HG02571 (cell line): ENCODE measurements around the gene IL12RB1.
"Not testable (repeated sequence)": the region's sequence is repeated elsewhere in the genome, so short reads cannot be mapped to it uniquely, and the experiment has no call there.

Source experiments
- ATAC-seq: cut with Tn5 transposase; IDR thresholded peaks from one replicate; pipeline ENCODE4 v1.9.1; 2021; ENCODE audit warnings: mild to moderate bottlenecking, moderate library complexity; ENCODE audit not compliant: unreplicated experiment

IL12RB1 gene

DNA sequence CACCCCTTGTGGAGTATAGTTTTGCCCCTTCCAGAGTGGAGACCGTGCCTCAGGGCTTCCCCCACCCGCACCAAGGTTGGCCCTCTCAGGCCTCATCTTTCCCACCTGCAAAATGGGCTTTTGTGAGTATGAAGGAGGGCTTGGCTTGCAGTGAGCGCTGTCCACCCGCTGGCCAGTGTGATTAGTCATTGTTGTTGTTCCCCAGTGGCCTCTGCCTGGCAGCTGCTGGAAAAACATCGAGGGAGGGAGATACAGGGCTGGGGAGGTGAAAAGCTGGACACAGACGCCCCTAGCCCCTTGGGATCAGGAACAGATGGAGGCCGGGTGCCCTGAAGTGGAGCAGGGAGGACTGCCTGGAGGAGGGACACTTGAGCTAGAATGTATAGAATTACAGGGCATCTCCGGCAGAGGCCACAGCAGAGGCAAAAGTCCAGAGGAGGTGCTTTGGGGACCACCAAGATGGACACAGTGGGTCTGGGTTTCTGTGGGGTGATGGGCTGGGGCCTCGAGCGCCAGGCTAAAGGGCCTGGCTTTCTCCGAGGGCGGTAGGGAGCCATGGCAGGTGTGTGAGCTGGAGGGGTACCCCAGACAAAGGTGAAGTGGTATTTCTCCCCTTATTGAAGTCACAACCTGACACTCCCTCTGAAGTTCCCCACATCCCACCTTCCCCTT lies 3.9 kb upstream of the IL12RB1 start:
- ATAC-seq = no peak

DNA sequence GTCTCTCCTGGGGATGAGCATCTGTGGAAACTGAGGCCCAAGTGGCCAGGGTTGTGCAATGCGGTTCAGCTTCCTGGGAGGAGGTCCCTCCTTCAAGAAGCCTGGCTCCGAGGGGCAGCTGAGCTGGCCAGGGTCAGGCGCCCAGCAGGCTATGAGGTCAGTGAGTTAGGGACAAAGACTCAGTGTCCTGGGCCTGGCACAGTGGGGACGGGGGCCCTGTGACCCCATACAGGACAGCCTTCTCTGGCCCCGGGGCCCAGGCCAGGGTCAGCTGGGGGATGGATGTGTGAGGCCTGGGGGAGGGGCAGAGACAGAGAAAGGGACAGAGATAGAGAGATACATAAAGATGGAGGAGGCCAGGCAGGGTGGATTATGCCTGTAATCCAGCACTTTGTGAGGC lies 3.0 kb upstream of the IL12RB1 start:
- no peak for ATAC-seq

DNA sequence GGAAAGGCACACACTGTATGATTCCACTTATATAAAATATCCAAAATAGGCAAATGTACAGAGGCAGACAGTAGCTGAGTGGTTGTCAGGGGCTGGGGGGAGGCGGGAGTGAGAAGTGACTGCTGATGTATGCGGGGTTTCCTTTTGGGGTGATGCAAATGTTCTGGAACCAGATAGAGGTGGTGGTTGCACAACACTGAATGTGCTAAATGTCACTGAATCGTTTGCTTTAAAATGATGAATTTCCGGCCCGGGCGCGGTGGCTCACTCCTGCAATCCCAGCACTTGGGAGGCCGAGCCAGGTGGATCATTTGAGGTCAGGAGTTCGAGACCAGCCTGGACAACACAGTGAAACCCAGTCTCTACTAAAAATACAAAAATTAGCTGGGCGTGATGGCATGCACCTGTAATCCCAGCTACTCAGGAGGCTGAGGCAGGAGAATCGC lies 2.4 kb upstream of the IL12RB1 start:
- not testable (repeated sequence) for ATAC-seq

DNA sequence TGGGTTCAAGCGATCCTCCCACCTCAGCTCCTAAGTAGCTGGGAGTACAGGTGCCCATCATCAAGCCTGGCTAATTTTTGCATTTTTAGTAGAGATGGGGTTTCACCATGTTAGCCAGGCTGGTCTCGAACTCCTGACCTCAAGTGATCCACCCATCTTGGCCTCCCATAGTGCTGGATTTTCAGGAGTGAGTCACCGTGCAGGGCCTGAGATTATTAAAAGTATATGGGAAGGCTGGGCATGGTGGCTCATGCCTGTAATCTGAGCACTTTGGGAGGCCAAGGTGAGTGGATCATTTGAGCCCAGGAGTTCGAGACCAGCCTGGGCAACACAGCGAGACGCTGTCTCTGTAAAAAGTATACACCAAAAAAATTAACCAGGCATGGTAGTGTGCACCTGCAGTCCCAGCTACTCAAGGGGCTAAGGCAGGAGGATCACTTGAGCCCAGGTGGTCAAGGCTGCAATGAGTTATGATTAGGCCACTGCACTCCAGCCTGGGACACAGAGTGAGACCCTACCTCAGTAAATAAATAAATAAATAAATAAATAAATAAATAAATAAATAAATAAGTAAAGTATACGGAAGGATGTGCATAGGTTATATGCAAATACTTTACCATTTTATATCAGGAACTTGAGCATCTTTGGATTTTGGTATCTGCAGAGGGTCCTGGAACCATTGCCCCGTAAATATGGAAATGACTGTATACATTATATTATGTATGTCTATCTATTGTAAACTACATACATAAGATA lies 854 bp downstream of the IL12RB1 start:
- ATAC-seq = no peak

DNA sequence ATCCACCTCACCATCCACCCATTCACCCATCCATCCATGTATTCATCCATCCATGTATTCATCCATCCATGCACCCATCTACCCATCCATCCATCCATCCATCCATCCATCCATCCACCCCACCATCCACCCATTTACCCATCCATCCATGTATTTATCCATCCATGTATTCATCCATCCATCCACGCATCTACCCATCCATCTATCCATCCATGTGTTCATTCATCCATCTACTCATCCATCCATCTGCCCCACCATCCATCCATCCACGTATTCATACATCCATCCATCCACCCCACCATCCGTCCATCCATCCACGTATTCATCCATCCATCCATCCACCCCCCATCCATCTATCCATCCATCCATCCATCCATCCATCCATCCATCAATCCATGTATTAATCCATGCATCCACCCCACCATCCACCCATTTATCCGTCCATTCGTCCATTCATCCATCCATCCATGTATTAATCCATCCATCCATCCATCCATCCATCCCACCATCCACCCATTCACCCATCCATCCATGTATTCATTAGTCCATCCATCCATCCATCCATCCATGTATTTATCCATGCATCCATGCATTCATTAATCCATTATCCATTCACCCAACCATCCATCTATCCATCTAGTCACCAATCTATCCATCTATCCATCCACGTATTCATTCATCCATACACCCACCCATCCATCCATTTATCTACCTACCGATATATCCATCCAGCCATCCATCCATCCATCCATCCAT lies 2.6 kb downstream of the IL12RB1 start:
- ATAC-seq = no peak

DNA sequence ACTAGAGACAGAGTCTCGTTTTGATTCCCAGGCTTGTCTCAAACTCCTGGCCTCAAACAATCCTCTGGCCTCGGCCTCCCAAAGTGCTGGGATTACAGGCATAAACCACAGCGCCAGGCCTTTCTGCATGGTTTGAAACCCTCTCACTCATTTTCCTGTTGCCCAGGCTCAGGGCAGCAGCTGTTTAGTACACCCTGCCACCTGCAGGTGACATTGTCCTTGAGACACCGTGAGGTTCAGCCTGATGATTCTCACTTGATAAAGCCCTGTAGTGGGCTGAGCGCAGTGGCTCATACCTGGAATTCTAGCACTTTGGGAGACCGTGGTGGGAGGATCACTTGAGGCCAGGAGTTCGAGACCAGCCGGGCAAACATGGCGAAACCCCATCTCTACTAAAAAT lies 12.5 kb downstream of the IL12RB1 start:
- ATAC-seq = no peak

DNA sequence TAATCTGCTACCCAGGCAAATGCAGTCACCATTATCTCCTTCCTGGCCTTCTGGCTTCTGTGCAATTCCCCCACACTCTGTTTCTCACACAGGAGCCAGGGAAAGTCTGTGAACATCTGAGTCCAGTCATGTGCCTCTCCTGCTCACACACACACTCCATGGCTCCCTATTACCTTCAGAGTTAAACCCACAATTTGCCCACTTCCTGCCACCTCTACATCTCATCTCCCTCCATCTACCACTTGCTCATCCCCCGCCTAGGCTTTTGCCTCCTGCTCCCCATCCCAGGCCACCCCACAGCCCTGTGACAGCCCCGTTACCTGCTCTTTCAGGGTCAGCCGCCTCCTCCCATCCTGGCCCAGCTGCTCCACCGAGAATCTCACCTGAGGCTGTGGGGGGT lies 13.5 kb downstream of the IL12RB1 start:
- ATAC-seq = no peak

DNA sequence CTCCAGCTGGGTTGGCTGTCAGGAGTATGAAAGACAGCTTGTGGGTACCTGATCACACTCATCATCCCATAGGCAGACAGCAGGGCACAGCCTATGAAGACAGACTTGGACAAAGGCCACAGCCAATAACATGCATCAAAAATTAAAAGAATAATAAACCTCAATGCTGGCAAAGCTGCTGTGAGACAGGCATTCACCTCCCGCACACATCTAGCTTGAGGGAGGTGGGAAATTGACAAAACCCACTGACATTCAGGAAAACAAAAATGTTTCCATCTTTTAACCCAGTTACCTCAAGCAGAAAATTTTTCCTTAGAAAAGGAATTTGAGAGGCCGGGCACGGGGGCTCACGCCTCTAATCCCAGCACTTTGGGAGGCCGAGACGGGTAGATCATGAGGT lies 14.4 kb downstream of the IL12RB1 start:
- no peak for ATAC-seq

DNA sequence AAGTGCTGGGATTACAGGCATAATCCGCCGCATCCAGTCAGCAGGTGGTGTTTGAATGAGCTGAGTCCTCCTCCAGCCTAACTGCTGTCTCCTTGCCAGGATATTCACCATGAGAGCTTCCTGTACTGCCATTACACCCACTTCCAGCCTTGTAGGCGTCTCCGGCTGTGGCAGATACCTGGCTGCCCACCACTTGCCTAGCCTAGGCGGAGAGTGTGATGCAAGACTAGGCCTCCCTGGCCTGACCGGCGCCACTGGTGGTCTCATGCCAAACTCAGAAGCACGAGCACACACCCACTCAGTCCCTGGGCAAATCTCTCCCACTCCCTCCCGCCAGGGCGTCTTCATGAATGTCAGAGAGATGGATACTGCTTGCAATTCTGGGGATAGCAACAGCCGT lies 16.6 kb downstream of the IL12RB1 start:
- ATAC-seq = no peak

DNA sequence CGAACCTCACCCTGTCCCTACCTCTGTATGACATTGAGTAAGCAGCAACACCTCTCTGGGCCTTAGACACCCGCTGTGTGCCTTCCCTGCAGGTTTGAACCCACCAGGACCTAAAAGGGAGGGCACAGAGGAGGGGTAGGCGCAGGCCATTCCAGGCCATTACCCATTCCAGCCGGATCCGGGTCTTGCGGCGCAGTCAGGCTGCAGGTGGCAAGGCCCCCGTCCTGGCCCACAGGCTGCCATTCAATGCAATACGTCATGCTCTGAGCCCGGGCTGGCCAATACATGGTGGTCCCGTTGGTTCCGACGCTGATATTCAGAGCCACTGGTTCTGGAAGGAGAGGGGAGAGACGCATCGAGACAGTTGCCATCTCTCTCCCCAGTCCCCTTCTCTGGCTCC lies 17.4 kb downstream of the IL12RB1 start:
- no peak for ATAC-seq

DNA sequence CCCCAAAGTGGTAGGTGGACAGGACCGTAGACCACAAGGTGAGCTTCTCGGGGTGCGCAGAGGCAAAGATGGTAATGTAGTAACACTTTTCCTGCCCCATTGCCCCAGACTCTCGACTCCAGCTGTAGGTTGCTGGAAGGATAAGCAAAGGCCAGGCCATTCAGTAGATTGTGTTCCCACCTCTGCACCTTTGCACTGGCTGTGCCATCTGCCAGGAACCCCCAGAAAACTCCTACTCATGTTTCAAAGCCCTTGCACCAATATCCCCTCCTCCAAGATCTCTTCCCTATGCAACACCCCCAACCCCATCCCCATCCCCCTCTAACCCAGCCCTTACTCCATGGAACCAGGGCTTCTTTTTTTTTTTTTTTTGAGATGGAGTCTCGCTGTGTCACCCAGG lies 18.3 kb downstream of the IL12RB1 start:
- no peak for ATAC-seq

DNA sequence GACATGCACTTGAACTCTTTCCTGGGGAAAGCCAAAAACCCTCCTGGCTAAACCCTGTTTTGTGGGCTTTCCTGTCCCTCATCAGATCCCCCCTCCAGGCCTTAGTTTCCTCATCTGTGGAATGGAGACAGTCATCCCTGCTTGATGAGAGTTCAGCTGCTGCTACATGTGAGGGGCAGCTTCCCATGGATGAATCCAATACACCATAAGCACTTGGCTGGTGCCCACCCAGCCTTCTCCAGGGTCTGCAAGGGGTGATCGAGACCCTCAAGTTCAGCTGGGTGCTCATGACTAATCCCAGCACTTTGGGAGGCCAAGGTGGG lies 21.6 kb downstream of the IL12RB1 start:
- ATAC-seq = no peak

DNA sequence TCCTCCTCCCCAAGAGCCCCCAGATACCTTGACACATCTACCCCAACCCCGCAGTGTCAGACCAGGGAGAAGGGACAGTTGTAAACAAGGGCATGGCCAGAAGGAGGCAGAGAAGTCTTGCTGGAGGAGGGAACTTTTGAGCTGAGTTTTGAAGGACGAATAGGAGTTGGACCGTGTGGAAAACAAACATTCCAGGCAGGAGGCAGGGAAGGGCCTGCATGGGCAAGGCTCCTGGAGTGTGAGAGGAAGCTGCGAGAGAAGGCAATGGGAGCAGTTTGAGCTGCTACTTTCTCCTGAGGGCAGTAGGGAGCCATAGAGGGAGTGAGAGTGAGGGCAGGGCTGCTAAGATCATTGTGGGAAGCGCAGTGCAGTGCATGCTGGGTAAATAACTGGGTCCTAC lies 23.3 kb downstream of the IL12RB1 start:
- ATAC-seq = no peak

DNA sequence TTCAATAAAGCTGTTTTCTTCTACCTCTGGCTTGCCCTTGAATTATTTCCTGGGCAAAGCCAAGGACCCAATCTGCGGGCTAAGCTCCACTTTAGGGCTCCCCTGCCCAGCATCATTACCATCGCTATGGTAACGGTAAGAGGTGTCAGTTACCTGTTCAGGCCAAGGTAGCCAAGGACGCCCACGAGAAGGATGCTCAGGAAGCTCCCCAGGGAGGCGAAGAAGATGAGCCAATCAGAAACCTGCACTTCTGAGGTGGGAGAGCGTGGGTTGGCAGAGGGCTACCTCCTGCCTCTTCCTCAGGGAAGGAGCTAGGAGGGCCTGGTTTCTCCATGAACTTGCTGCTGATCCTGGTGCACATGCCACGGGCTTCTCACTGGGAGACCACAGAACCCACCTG lies 24.7 kb downstream of the IL12RB1 start:
- ATAC-seq = no peak

DNA sequence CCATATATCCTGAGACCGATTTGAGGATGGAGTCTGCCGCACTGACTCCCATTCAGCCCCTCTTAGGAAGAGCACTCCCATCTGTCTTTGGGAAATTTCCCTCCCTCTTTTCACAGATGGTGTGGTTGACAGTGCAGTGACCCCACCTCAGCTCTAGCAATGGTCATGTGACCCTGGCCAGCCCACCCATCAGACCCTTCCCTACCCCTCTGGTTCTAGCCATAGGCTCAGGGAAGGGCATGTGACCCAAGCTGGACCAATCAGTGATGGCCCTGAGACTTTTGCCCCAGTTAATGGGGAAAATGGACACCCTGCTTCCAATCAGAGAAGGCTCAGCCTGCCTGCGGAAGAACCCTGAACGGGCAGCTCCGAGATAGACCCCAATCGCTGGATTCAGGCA lies 26.3 kb downstream of the IL12RB1 start:
- no peak for ATAC-seq

DNA sequence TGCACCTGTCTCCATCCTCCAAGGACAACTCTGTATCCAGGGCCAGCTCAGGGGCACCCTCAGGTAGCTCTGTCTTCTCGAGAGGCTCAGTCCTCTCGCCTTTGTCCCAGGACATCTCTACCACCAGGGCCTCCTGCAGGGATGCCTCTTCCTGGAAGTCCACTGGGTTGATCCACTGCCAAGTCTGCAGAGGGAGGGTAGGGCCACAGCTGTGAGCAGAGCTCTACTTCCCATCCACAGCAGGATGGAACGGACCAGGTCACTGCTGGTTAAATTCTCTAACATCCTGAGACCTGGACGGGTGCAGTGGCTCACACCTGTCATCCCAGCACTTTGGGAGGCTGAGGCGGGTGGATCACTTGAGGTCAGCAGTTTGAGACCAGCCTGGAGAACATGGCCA lies 26.8 kb downstream of the IL12RB1 start:
- ATAC-seq = no peak

DNA sequence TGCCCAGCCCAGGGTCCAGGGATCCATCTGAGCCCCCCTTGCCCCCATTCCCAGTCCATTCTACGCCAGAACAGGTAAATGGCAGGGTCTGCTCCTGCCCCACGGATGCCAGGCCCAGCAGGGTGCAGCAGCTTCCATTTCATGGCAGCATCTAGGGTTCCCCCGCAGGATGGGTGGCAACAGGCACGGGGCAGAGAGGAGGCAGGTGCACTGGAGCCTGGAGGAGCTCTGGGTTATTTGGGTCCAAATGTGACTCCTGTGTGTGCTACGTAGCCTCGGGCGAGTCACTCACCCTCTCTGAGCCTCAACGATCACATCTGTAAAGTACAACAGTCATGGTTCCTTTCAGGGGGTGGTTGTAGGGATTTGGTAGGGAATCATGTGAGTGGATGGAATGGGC lies 27.4 kb downstream of the IL12RB1 start:
- ATAC-seq = no peak

DNA sequence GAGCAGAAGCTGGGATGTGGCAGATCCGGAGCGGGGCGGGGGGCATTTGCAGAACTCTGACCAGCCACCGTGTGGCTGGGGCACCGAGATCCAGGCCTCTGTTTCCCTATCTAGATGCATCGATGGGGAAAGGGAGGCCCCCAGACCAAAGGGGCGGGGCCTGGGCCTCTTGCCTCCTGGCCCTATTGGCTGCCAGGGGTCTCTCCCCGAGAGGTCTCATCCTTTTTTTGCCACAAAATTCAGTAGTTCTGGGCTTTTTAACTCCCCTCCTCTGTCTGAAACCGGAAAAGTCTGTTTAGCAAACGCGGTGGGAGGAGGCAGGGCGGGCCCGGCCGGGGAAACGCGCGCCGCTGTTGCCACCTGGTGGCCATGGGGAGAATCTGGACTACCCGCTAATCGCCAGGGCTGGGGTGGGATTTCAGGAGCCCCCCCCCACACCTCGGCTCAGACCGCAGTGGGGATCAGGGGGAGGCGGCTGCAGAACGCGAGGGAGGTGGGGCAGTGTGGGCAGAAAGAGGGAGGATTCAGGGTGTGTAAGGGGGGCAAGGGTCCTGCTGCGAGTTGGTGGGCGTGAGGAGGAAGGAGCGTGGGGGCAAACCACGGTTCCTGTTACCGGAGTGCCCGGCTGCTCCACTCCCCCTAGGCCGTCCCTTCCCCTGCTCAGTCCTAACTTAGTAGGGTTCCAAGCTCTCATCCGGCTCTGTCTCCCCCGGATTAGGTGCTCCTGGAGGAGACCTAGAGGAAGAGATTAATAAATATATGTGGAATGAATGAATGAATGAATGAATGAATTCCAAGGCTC lies 28.3 kb downstream of the IL12RB1 start:
- ATAC-seq = no peak

DNA sequence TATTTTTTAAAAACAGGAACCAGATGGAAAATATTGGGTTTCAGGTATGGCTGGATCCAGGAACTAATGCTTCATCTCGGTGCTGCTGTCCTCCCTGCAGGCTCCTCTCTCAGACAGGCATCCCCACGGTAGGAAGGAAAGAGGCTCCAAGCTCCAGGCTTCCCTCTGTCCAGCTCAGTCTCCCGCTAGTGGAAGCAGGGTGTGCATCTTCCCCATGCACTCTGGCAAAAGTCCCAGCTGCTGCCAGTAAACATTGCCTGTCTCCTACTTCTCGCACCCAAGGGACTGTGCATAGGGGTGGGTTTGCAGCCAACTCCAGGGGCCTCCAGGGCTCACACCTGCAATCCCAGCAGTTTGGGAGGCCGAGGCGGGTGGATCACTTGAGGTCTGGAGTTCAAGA lies 29.2 kb downstream of the IL12RB1 start:
- no peak for ATAC-seq

DNA sequence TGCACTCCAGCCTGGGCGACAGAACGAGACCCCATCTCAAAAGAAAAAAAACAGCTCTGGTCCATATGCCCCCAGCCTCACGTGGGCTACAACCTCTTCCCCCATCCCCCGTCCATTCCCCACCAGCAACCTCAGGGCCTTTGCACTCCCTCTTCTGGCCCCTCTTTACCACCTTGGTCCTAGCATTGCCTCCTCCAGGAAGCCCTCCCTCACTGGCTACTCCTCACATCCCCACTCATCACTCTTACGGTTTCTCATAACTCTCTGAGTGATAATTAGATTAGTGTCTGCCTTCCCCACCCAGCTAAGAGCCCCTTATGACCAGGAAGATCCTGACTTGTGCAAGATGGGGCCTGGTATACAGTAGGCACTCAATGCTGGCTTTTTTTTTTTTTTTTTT lies 30.8 kb downstream of the IL12RB1 start:
- no peak for ATAC-seq

DNA sequence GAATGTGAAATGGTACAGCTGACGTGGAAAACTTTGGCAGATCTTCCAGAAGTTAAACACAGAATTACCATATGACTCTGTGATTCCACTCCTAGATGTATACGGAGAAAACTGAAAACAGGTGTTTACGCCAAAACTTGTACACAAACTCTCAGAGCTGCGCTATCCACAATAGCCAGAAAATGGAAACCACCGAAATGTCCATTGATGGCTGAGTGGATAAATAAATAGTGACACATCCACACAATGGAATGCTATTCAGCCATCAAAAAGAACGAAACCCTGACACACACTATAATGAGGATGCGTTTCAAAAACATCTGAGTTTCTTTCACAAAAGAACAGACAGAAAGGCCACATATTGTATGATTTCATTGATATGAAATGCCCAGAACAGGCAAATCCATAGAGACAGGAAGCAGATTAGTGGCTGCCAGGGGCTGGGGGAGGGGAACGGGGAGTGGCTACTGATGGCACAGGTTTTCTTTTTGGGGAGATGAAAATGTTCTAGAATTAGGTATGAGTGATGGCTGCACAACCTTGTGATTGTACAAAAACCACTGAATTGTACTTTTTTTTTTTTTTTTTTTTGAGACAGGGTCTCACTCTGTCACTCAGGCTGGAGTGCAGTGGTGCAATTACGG lies 33.0 kb downstream of the IL12RB1 start:
- ATAC-seq = no peak
